ENCODE measurements around the gene SSBP3.

DNA sequence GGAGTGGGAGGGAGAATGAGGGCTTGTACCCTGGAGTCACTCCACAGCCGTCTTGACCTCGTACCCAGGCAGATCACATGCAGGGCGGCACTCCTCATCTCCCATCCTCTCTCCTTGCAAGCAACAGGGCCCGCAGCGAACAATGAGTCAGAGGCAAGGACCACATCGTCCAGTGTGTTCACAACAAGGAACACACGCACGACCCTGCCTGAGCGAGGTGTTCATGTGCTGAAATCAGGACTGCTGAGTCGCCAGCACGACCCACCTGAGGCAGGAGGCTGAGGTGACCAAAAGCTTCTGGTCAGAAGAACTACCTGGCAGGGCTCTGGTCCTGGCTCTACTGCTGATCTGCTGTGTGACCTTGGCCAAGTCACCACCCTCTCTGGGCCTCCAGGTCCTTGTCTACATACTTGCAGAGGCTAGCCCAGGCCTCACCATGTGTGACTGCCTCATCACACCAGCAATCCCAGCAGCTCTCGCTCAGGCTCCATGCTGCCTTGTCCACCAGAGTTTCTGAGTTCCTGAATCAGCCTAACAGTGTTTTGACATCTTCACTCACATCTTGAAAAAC, 78.0 kb downstream of the SSBP3 start:
- TF ChIP-seq, protein P1, sequence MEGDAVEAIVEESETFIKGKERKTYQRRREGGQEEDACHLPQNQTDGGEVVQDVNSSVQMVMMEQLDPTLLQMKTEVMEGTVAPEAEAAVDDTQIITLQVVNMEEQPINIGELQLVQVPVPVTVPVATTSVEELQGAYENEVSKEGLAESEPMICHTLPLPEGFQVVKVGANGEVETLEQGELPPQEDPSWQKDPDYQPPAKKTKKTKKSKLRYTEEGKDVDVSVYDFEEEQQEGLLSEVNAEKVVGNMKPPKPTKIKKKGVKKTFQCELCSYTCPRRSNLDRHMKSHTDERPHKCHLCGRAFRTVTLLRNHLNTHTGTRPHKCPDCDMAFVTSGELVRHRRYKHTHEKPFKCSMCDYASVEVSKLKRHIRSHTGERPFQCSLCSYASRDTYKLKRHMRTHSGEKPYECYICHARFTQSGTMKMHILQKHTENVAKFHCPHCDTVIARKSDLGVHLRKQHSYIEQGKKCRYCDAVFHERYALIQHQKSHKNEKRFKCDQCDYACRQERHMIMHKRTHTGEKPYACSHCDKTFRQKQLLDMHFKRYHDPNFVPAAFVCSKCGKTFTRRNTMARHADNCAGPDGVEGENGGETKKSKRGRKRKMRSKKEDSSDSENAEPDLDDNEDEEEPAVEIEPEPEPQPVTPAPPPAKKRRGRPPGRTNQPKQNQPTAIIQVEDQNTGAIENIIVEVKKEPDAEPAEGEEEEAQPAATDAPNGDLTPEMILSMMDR (IDR thresholded peaks at IDR 0.05): no peak
- no peak for TF ChIP-seq POLR2A (IDR thresholded peaks at IDR 0.05)
